ENCODE measurements around the gene ADARB2. TPM values are rescaled to one million over a fixed set of nuclear protein-coding genes. Genes with fewer than 3 reads are reported as not detected.

ADARB2 gene
- total RNA-seq, 1 donor from 2014 or later = 1.2 TPM

GRCh38 chr10:1477578-1477977 lies 259.7 kb downstream of the ADARB2 start:
- Histone ChIP-seq H3K4me3 (no peak overlapping the region), H3K27me3 (peaks cover 9% of the 10 kb centered on the region), H3K27ac (no peak overlapping the region), H3K36me3 (no peaks in the 10 kb centered on the region), H3K4me1 (no peaks in the 10 kb centered on the region), H3K9me3 (no peaks in the 10 kb centered on the region)
- intact Hi-C loops (cut with DNase I) = no loop called here
- TF ChIP-seq CTCF (IDR thresholded peaks at IDR 0.05) = no peak
- DNase-seq = no peak
- no peak for ATAC-seq

GRCh38 chr10:1476455-1476803 lies 260.9 kb downstream of the ADARB2 start:
- Histone ChIP-seq H3K36me3 (no peaks in the 10 kb centered on the region), H3K4me3 (no peak overlapping the region), H3K4me1 (no peaks in the 10 kb centered on the region), H3K27me3 (peaks cover 9% of the 10 kb centered on the region), H3K9me3 (no peaks in the 10 kb centered on the region), H3K27ac (no peak overlapping the region)
- no peak for DNase-seq
- no peak for TF ChIP-seq CTCF (IDR thresholded peaks at IDR 0.05)
- ATAC-seq = no peak
- intact Hi-C loops (cut with DNase I) = no loop called here

- intact Hi-C loops (cut with DNase I) = no loop called here
- H3K4me3 ChIP-seq = no peak overlapping the region
- H3K27ac ChIP-seq = no peak overlapping the region
- ATAC-seq (no peak), DNase-seq (no peak)
- H3K9me3 ChIP-seq = no peaks in the 10 kb centered on the region
- TF ChIP-seq CTCF (IDR thresholded peaks at IDR 0.05) = no peak
- peaks cover 9% of the 10 kb centered on the region for H3K27me3 ChIP-seq
- H3K4me1 ChIP-seq = no peaks in the 10 kb centered on the region
- H3K36me3 ChIP-seq = no peaks in the 10 kb centered on the region
These were observed 261.4 kb downstream of the ADARB2 start for GRCh38 chr10:1475771-1476454.

- H3K4me1 ChIP-seq = no peaks in the 10 kb centered on the region
- H3K36me3 ChIP-seq = no peaks in the 10 kb centered on the region
- H3K27ac ChIP-seq = no peak overlapping the region
- H3K27me3 ChIP-seq = peaks cover 9% of the 10 kb centered on the region
- no peaks in the 10 kb centered on the region for H3K9me3 ChIP-seq
- H3K4me3 ChIP-seq = no peak overlapping the region
- ATAC-seq = no peak
- intact Hi-C loops (cut with DNase I) = no loop called here
- TF ChIP-seq CTCF (IDR thresholded peaks at IDR 0.05) = no peak
- no peak for DNase-seq
These were observed 262.2 kb downstream of the ADARB2 start for GRCh38 chr10:1475098-1475591.

- peaks cover 9% of the 10 kb centered on the region for H3K27me3 ChIP-seq
- H3K9me3 ChIP-seq = no peaks in the 10 kb centered on the region
- no peaks in the 10 kb centered on the region for H3K36me3 ChIP-seq
- no peak overlapping the region for H3K27ac ChIP-seq
- TF ChIP-seq CTCF (IDR thresholded peaks at IDR 0.05) = no peak
- DNase-seq (no peak), ATAC-seq (no peak)
- intact Hi-C loops (cut with DNase I) = no loop called here
- H3K4me1 ChIP-seq = no peaks in the 10 kb centered on the region
- no peak overlapping the region for H3K4me3 ChIP-seq
These were observed 262.8 kb downstream of the ADARB2 start for GRCh38 chr10:1474376-1475097.
